Esophagus muscularis mucosa (tissue), 4 donors: Measurements from ENCODE around the gene CTPS2. TPM values are rescaled to one million over a fixed set of nuclear protein-coding genes. Genes with fewer than 3 reads are reported as not detected.
"Not testable (repeated sequence)": the region's sequence is repeated elsewhere in the genome, so short reads cannot be mapped to it uniquely, and the experiment has no call there.

Experiments used
- DNase-seq: peaks from one replicate; pipeline ENCODE4 v3.0.0-alpha.2; 2017; ENCODE audit errors: extremely low spot score
- H3K27ac ChIP-seq, 4 donors: fragments of 200-600 bp; sonication (generic); replicated peaks in 1 of 4; 1 replicate in 3 of 4; 2 replicates in 1 of 4; pipeline ENCODE4 v1.5.1; 2016 to 2019; ENCODE audit warnings: mild to moderate bottlenecking in 1 of 4
- H3K27me3 ChIP-seq, 4 donors: fragments of 200-600 bp; sonication (generic); one replicate each; pipeline versions ENCODE4 v1.5.1 to v1.6.0; 2016 to 2019
- H3K36me3 ChIP-seq, 4 donors: fragments of 200-600 bp; sonication (generic); one replicate each; pipeline ENCODE4 v1.5.1; 2016 to 2019
- H3K4me1 ChIP-seq, 4 donors: fragments of 200-600 bp; sonication (generic); one replicate each; pipeline ENCODE4 v1.5.1; 2016 to 2019
- H3K4me3 ChIP-seq, 4 donors: fragments of 200-600 bp; sonication (generic); 1 replicate in 2 of 4; 2 replicates in 2 of 4; pipeline ENCODE4 v1.5.1; 2016 to 2019; ENCODE audit warnings: mild to moderate bottlenecking in 4 of 4, moderate library complexity in 1 of 4
- H3K9me3 ChIP-seq, 4 donors: fragments of 200-600 bp; sonication (generic); 1 replicate in 3 of 4; 2 replicates in 1 of 4; pipeline ENCODE4 v1.5.1; 2016 to 2019
- CTCF ChIP-seq, 3 experiments: fragments of 200-600 bp in 2 of 3; fragments of 450-650 bp in 1 of 3; sonication (generic) in 2 of 3; IDR thresholded peaks; one replicate each; pipeline ENCODE4 v1.5.1; 2017 to 2019; ENCODE audit warnings: antibody characterized with exemption in 3 of 3, mild to moderate bottlenecking in 2 of 3, moderate library complexity in 1 of 3
- EP300 ChIP-seq: sonication (generic); formaldehyde crosslinking; IDR thresholded peaks from one replicate; pipeline ENCODE4 v1.6.1; 2017; ENCODE audit warnings: antibody characterized with exemption
- POLR2A ChIP-seq: fragments of 450-650 bp; IDR thresholded peaks from one replicate; pipeline ENCODE4 v1.6.1; 2017; ENCODE audit warnings: antibody characterized with exemption, moderate library complexity, mild to moderate bottlenecking, low read depth
- POLR2AphosphoS5 ChIP-seq, 2 donors: sonication (generic); formaldehyde crosslinking; IDR thresholded peaks; one replicate each; pipeline ENCODE4 v1.6.1; 2017; ENCODE audit warnings: antibody characterized with exemption in 2 of 2
- WGBS: methylation state at CpG from one replicate; pipeline ENCODE4 v1.1.5; 2018; 5-methylcytosine and 5-hydroxymethylcytosine counted together
- intact Hi-C: fragments of 100-400 bp; cut with DNase I; formaldehyde crosslinking; loops from one replicate; pipeline ENCODE4 v1.15.1; 2023
- total RNA-seq, 4 donors: library from RNA; depleted of rRNA; stranded (reverse); fragments of >200 nt; gene quantifications; one replicate each; pipeline versions ENCODE4 v1.1.0 to v1.2.1, GENCODE V29; 2016

Gene CTPS2
- total RNA-seq, 4 donors from 2014 or later: 9.8 to 18.3 (median 13.7) TPM

GRCh38 chrX:16579517-16579916 lies 133.0 kb downstream of the CTPS2 start:
- intact Hi-C loops: no loop called here
- WGBS: 57% methylated on average over 3 of the region's 3 CpGs

DNA sequence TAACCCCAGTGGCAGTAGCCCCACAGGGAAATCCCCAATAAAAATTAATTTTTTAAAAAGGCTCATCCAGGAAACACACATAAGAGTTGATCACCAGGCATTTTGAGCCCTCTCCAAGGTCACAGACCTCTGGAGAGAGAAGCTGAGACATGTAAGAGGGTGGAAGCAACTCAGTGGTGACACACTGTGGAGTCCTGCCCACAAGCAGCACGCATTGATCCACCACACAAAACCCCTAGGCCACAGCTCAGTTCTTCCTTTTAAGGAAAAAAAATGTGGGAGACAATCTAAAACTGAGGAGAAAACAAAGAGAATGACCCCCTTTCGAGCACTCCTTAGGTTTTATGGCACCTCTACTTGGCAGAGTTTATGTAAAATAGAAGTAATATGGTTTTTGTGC lies 134.3 kb downstream of the CTPS2 start:
- intact Hi-C loops: no loop called here
- 48% methylated on average over 2 of the region's 2 CpGs for WGBS
- Histone ChIP-seq H3K27ac (no peak overlapping the region), H3K27me3 (no peaks in the 10 kb centered on the region), H3K4me1 (no peaks in the 10 kb centered on the region), H3K4me3 (no peak overlapping the region), H3K36me3 (no peaks in the 10 kb centered on the region), H3K9me3 (peaks cover 0 to 8% (median 0%) of the 10 kb centered on the region in 4 donors)
- no peak for DNase-seq
- TF ChIP-seq EP300 (no peak), POLR2AphosphoS5 (IDR thresholded peaks at IDR 0.05) (no peak), CTCF (IDR thresholded peaks at IDR 0.05) (no peak), POLR2A (no peak)

More at GRCh38 chrX:16579517-16579916, 133.0 kb downstream of the CTPS2 start:
- Histone ChIP-seq H3K9me3 (peaks cover 0 to 8% (median 0%) of the 10 kb centered on the region in 4 donors), H3K4me3 (no peak overlapping the region), H3K27ac (no peak overlapping the region), H3K36me3 (no peaks in the 10 kb centered on the region), H3K4me1 (no peaks in the 10 kb centered on the region), H3K27me3 (no peaks in the 10 kb centered on the region)
- no peak for DNase-seq
- TF ChIP-seq CTCF (IDR thresholded peaks at IDR 0.05) (no peak), POLR2A (no peak), EP300 (no peak), POLR2AphosphoS5 (IDR thresholded peaks at IDR 0.05) (no peak)

DNA sequence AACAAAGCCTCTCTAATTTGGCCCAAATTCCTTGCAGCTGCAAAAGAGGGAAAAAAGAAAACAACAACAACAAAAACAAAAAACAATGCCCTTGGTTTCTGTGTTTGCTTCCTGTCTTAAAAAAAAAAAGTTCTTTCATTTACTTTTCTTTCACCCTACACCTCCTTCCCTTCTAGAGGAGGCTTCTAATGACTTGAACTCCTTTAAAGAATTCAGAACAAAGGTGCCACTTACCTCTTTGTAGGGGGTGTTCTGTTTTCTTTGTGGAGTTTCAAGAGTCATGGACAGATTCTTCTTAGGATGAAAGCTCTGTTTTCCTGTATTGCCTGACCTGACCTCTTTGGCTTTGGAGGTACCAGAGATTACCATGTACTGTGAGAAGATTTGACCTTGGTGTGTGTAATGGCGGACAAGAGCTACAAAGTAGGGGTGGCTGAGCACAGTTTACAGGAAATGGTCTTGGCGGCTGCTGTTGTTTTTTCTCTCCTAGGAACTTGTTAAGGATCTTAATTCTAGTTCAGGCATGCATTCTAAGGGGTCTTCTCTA lies 134.9 kb downstream of the CTPS2 start:
- Histone ChIP-seq H3K4me1 (no peaks in the 10 kb centered on the region), H3K27me3 (no peaks in the 10 kb centered on the region), H3K36me3 (no peaks in the 10 kb centered on the region), H3K4me3 (no peak overlapping the region), H3K27ac (no peak overlapping the region), H3K9me3 (peaks cover 0 to 8% (median 0%) of the 10 kb centered on the region in 4 donors)
- WGBS: 58% methylated on average over 2 of the region's 2 CpGs
- intact Hi-C loops: no loop called here
- TF ChIP-seq POLR2A: no peak
- DNase-seq: no peak

- H3K4me3 ChIP-seq, H3K27ac ChIP-seq, DNase-seq, H3K27me3 ChIP-seq, intact Hi-C loops, H3K4me1 ChIP-seq, H3K36me3 ChIP-seq, H3K9me3 ChIP-seq: not testable (repeated sequence)
- 85% methylated on average over 14 of the region's 35 CpGs for WGBS
Measured at GRCh38 chrX:16575388-16575787, 137.1 kb downstream of the CTPS2 start.

- WGBS: 83% methylated on average over 1 of the region's 1 CpG
- Histone ChIP-seq H3K9me3 (no peaks in the 10 kb centered on the region), H3K27me3 (no peaks in the 10 kb centered on the region), H3K4me1 (no peaks in the 10 kb centered on the region), H3K27ac (no peak overlapping the region), H3K4me3 (no peak overlapping the region), H3K36me3 (no peaks in the 10 kb centered on the region)
- DNase-seq: no peak
- TF ChIP-seq CTCF (IDR thresholded peaks at IDR 0.05) (no peak), EP300 (no peak), POLR2A (no peak), POLR2AphosphoS5 (IDR thresholded peaks at IDR 0.05) (no peak)
- intact Hi-C loops: no loop called here
Measured at GRCh38 chrX:16573781-16574180, 138.7 kb downstream of the CTPS2 start.

- Histone ChIP-seq H3K4me3 (no peak overlapping the region), H3K9me3 (no peaks in the 10 kb centered on the region), H3K4me1 (no peaks in the 10 kb centered on the region), H3K27me3 (no peaks in the 10 kb centered on the region), H3K36me3 (no peaks in the 10 kb centered on the region), H3K27ac (no peak overlapping the region)
- WGBS: 82% methylated on average over 4 of the region's 4 CpGs
- TF ChIP-seq POLR2AphosphoS5 (IDR thresholded peaks at IDR 0.05) (no peak), CTCF (IDR thresholded peaks at IDR 0.05) (no peak), EP300 (no peak), POLR2A (no peak)
- intact Hi-C loops: no loop called here
- DNase-seq: no peak
Measured at GRCh38 chrX:16567681-16568080, 144.8 kb downstream of the CTPS2 start.
